K562 (cell line): ENCODE data around the gene PKLR. TPM values are rescaled to one million over a fixed set of nuclear protein-coding genes. Genes with fewer than 3 reads are reported as not detected.

Experiments used
- CREB1 ChIP-seq, 2 experiments: sonication (generic) in 1 of 2; formaldehyde crosslinking in 1 of 2; IDR thresholded peaks; 2 replicates each; pipeline versions ENCODE4 v1.6.1 to v1.8.0; 2012 to 2022; ENCODE audit warnings: inconsistent platforms in 1 of 2, mild to moderate bottlenecking in 1 of 2, missing genetic modification reagents in 1 of 2, moderate library complexity in 1 of 2
- CREM ChIP-seq: IDR thresholded peaks from 2 replicates; pipeline ENCODE4 v1.6.1; 2014; ENCODE audit warnings: antibody characterized with exemption, low read depth
- HNRNPUL1 ChIP-seq: fragments of 200-400 bp; formaldehyde crosslinking; IDR thresholded peaks from 2 replicates; pipeline ENCODE4 v1.6.1; 2017; ENCODE audit warnings: low read length
- JUND ChIP-seq, 2 experiments: IDR thresholded peaks; 2 replicates in 1 of 2; 3 replicates in 1 of 2; pipeline ENCODE4 v1.6.1; 2011; ENCODE audit warnings: borderline replicate concordance in 2 of 2, low read depth in 2 of 2, low read length in 2 of 2, improper control_type of control experiment in 1 of 2, missing biosample characterization in 1 of 2, missing genetic modification characterization in 1 of 2, missing genetic modification reagents in 1 of 2
- MAX ChIP-seq: sonication (generic); formaldehyde crosslinking; IDR thresholded peaks from 2 replicates; pipeline ENCODE4 v1.9.0; 2022; ENCODE audit warnings: mild to moderate bottlenecking, missing genetic modification reagents
- MXI1 ChIP-seq: IDR thresholded peaks from 2 replicates; pipeline ENCODE4 v1.6.1; 2011; ENCODE audit warnings: low read depth, mild to moderate bottlenecking, improper control_type of control experiment, low read length
- PCBP1 ChIP-seq: fragments of 200-400 bp; formaldehyde crosslinking; IDR thresholded peaks from 2 replicates; pipeline ENCODE4 v1.6.1; 2018; ENCODE audit warnings: mild to moderate bottlenecking, low read depth, low read length; ENCODE audit not compliant: poor library complexity, severe bottlenecking
- PHF20 ChIP-seq: fragments of 450-650 bp; IDR thresholded peaks from 2 replicates; pipeline ENCODE4 v1.6.1; 2018; ENCODE audit not compliant: partially characterized antibody
- PHF8 ChIP-seq: fragments of 200-600 bp; sonication (generic); IDR thresholded peaks from 2 replicates; pipeline ENCODE4 v1.6.1; 2012; ENCODE audit warnings: mixed run types, mild to moderate bottlenecking, inconsistent platforms, low read length, moderate library complexity, borderline replicate concordance
- RBBP5 ChIP-seq: fragments of 200-600 bp; sonication (generic); IDR thresholded peaks from 2 replicates; pipeline ENCODE4 v1.6.1; 2012; ENCODE audit warnings: borderline replicate concordance, mild to moderate bottlenecking, low read length, control low read depth, inconsistent platforms; ENCODE audit not compliant: insufficient read depth, poor library complexity, severe bottlenecking
- SMAD4 ChIP-seq: fragments of 250-450 bp; sonication (Bioruptor Pico); conservative IDR thresholded peaks from 2 replicates; pipeline ENCODE4 v1.8.0; 2021; ENCODE audit warnings: inconsistent platforms, mild to moderate bottlenecking, moderate library complexity
- SUPT5H ChIP-seq: fragments of 450-650 bp; IDR thresholded peaks from 2 replicates; pipeline ENCODE4 v1.6.1; 2016
- ZBTB11 ChIP-seq, 3 experiments: fragments of 200-800 bp in 1 of 3; fragments of 250-450 bp in 1 of 3; fragments of 450-650 bp in 1 of 3; sonication (Bioruptor Pico) in 1 of 3; sonication (Bioruptor generic) in 1 of 3; formaldehyde crosslinking in 1 of 3; IDR thresholded peaks; 2 replicates each; pipeline versions ENCODE4 v1.6.1 to v1.8.0; 2016 to 2022; ENCODE audit warnings: mild to moderate bottlenecking in 2 of 3, missing genetic modification characterization in 2 of 3, missing compliant biosample characterization in 1 of 3, moderate library complexity in 1 of 3
- ZBTB2 ChIP-seq: fragments of 450-650 bp; IDR thresholded peaks from 2 replicates; pipeline ENCODE4 v1.6.1; 2016; ENCODE audit warnings: antibody characterized with exemption
- ZBTB49 ChIP-seq: sonication (generic); formaldehyde crosslinking; IDR thresholded peaks from 2 replicates; pipeline ENCODE4 v1.8.0; 2022; ENCODE audit warnings: missing genetic modification reagents, mild to moderate bottlenecking, borderline replicate concordance
- ZNF143 ChIP-seq: sonication (generic); formaldehyde crosslinking; IDR thresholded peaks from 2 replicates; pipeline ENCODE4 v1.9.0; 2022; ENCODE audit warnings: mild to moderate bottlenecking, missing genetic modification reagents
- ZNF444 ChIP-seq: fragments of 250-450 bp; sonication (Bioruptor Pico); IDR thresholded peaks from 2 replicates; pipeline ENCODE4 v1.4.0; 2020; ENCODE audit warnings: mild to moderate bottlenecking, moderate library complexity
- polyA plus RNA-seq, 8 experiments: library from polyadenylated mRNA; depleted of rRNA in 4 of 8; stranded (reverse) in 5 of 8; unstranded in 3 of 8; fragments of >200 nt; fragmentation: Nextera tagmentation in 2 of 8; fragmentation: Illumina TruSeq in 1 of 8; extraction: Ambion mirVana in 2 of 8; extraction: Trizol in 1 of 8; gene quantifications; 2 replicates each; pipeline versions ENCODE4 v1.2.1 to v1.2.3, GENCODE V29; 2011 to 2014; ENCODE audit warnings: inconsistent platforms in 1 of 8, missing spikeins in 1 of 8
- total RNA-seq, 7 experiments: library from RNA; depleted of rRNA in 6 of 7; stranded (reverse); fragments of >200 nt in 6 of 7; fragmentation: Illumina TruSeq in 2 of 7; extraction: Trizol in 2 of 7; gene quantifications; 2 replicates each; pipeline versions ENCODE4 v1.2.1 to v1.2.3, GENCODE V29; 2011 to 2021; ENCODE audit warnings: low replicate concordance in 1 of 7

Gene PKLR
- total and polyA plus RNA-seq, 9 of the 15 experiments (the other 6 are each of a cell fraction or from before 2014, with no cell fraction given), result 10.7 to 78.4 (median 38.2) TPM

GRCh38 chr1:155255243-155256007 lies 45.8 kb downstream of the PKLR start, which contains the start of gene ENTREP3 (continued):
- no peak for TF ChIP-seq ZBTB49 (CRISPR knock-in tag)
- TF ChIP-seq JUND (IDR thresholded peaks at IDR 0.05; ENCODE audit: borderline replicate concordance, low read depth, low read length), result 0 out of 2 replicates have a peak, but pooled peaks have one; percentile 7
- TF ChIP-seq JUND (tag; IDR thresholded peaks at IDR 0.05; ENCODE audit: borderline replicate concordance, low read depth, low read length), result no peak; the same call in 2 of the 3 replicates
- peak in 1 of 3 experiments; percentile 79; a peak in 2 of 6 replicates for TF ChIP-seq ZBTB11 (CRISPR knock-in tag; IDR thresholded peaks at IDR 0.05)
- TF ChIP-seq SMAD4 (CRISPR knock-in tag), result peak; percentile 47; the same call in 1 of the 2 replicates
- TF ChIP-seq ZNF143, result peak; percentile 94
- peak; percentile 57; the same call in 1 of the 2 replicates for TF ChIP-seq PHF8
- TF ChIP-seq ZNF444 (CRISPR knock-in tag), result peak; percentile 98
- TF ChIP-seq ZBTB2, result no peak
- peak; percentile 60; the same call in 1 of the 2 replicates for TF ChIP-seq MAX (CRISPR knock-in tag)
- TF ChIP-seq HNRNPUL1, result no peak
- TF ChIP-seq CREB1 (IDR thresholded peaks at IDR 0.05), result no peak
- TF ChIP-seq CREB1 (CRISPR knock-in tag; IDR thresholded peaks at IDR 0.05), result peak; percentile 63; the same call in 1 of the 2 replicates
- peak; percentile 78 for TF ChIP-seq CREM
- TF ChIP-seq PCBP1, result peak; percentile 94
- peak; percentile 49 for TF ChIP-seq RBBP5
- peak; percentile 38 for TF ChIP-seq PHF20
- peak; percentile 35; the same call in 1 of the 2 replicates for TF ChIP-seq MXI1
- peak; percentile 49; the same call in 1 of the 2 replicates for TF ChIP-seq SUPT5H
